ENCODE data around the gene KCNH2. TPM values are rescaled to one million over a fixed set of nuclear protein-coding genes. Genes with fewer than 3 reads are reported as not detected.

KCNH2 gene
- total and polyA plus RNA-seq, 2 of the 13 experiments (the other 11 are each of a cell fraction or from before 2014, with no cell fraction given) = 0.09 to 0.11 TPM

- no peak for TF ChIP-seq REST (IDR thresholded peaks at IDR 0.05; ENCODE audit: borderline replicate concordance in 1 of 2, low read depth in 1 of 2, low read length in 2 of 2)
- peak; percentile 63; the same call in 1 of the 2 replicates for TF ChIP-seq SP5 (CRISPR knock-in tag; IDR thresholded peaks at IDR 0.05; ENCODE audit: borderline replicate concordance, low read depth)
- no peak; the same call in 1 of the 2 replicates for TF ChIP-seq KLF12 (CRISPR knock-in tag; IDR thresholded peaks at IDR 0.05; ENCODE audit: borderline replicate concordance)
- no peak for TF ChIP-seq RBM22 (optimal IDR thresholded peaks at IDR 0.05; ENCODE audit: low read length)
- TF ChIP-seq ZNF142 (CRISPR knock-in tag; IDR thresholded peaks at IDR 0.05) = no peak
- TF ChIP-seq HNF4A (CRISPR knock-in tag; IDR thresholded peaks at IDR 0.05) = peak; percentile 81
- TF ChIP-seq HDAC2 (CRISPR knock-in tag; IDR thresholded peaks at IDR 0.05) = 0 out of 2 replicates have a peak, but pooled peaks have one; percentile 24
- TF ChIP-seq RFXAP (CRISPR knock-in tag; IDR thresholded peaks at IDR 0.05; ENCODE audit: borderline replicate concordance) = no peak
- TF ChIP-seq ZNF44 (CRISPR knock-in tag; IDR thresholded peaks at IDR 0.05) = no peak
- 0 out of 2 replicates have a peak, but pooled peaks have one; percentile 28 for TF ChIP-seq NCOR1 (IDR thresholded peaks at IDR 0.05; ENCODE audit: borderline replicate concordance, low read length)
- 0 out of 2 replicates have a peak, but pooled peaks have one; percentile 16 for TF ChIP-seq NRL (CRISPR knock-in tag; IDR thresholded peaks at IDR 0.05; ENCODE audit: borderline replicate concordance)
- peak; percentile 60; the same call in 1 of the 2 replicates for TF ChIP-seq MEIS2 (CRISPR knock-in tag; IDR thresholded peaks at IDR 0.05)
- TF ChIP-seq ZNF883 (CRISPR knock-in tag; IDR thresholded peaks at IDR 0.05; ENCODE audit: not compliant biosample characterization) = no peak
- no peak for TF ChIP-seq ZFAT (CRISPR knock-in tag; conservative IDR thresholded peaks at IDR 0.05)
- TF ChIP-seq REL (CRISPR knock-in tag; conservative IDR thresholded peaks at IDR 0.05) = no peak
- no peak for TF ChIP-seq ZNF468 (CRISPR knock-in tag; IDR thresholded peaks at IDR 0.05)
- no peak for TF ChIP-seq HHEX (CRISPR knock-in tag; IDR thresholded peaks at IDR 0.05)
- no peak for TF ChIP-seq ZNF101 (CRISPR knock-in tag; IDR thresholded peaks at IDR 0.05; ENCODE audit: borderline replicate concordance, low read depth)
Observed at GRCh38 chr7:151012031-151012692, 34.0 kb upstream of the KCNH2 start (continued).

Data from HepG2 (cell line).